ENCODE data around the gene TPO. TPM values are rescaled to one million over a fixed set of nuclear protein-coding genes. Genes with fewer than 3 reads are reported as not detected.

The TPO gene
- polyA plus RNA-seq, 3 donors = not detected

- Mint-ChIP-seq H3K4me1 (no peaks in the 10 kb centered on the region), H3K27me3 (ENCODE audit: low read depth in 3 of 3) (peaks cover 1 to 4% (median 2%) of the 10 kb centered on the region in 3 donors), H3K9me3 (peaks cover 4 to 24% (median 14%) of the 10 kb centered on the region in 7 donors), H3K4me3 (no peak overlapping the region), H3K36me3 (no peaks in the 10 kb centered on the region), H3K27ac (peak overlapping the region in 1 of 7 donors; percentile 0)
- H2AFZ ChIP-seq (ENCODE audit: insufficient read depth, low read depth, low read length, poor library complexity, severe bottlenecking) = no peak overlapping the region
- intact Hi-C loops (cut with micrococcal nuclease) = no loop called here
- no peaks in the 10 kb centered on the region for H3K27me3 ChIP-seq (ENCODE audit: control insufficient read depth in 2 of 2, insufficient read depth in 2 of 2, low read length in 2 of 2)
- H3K79me2 ChIP-seq (ENCODE audit: insufficient read depth, low read length) = no peaks in the 10 kb centered on the region
- H3K4me2 ChIP-seq (replicated peaks; ENCODE audit: extremely low read depth, low read length, poor library complexity, severe bottlenecking) = no peak overlapping the region
- no peaks in the 10 kb centered on the region for H4K20me1 ChIP-seq (ENCODE audit: insufficient read depth, low read length)
- no peaks in the 10 kb centered on the region for H3K4me1 ChIP-seq (ENCODE audit: control insufficient read depth in 1 of 2, insufficient read depth in 2 of 2, low read length in 2 of 2)
- no peaks in the 10 kb centered on the region for H3K36me3 ChIP-seq (replicated peaks in 1 of 2; ENCODE audit: control insufficient read depth in 1 of 2, insufficient read depth in 2 of 2, low read length in 2 of 2)
- no peak overlapping the region for H3K4me3 ChIP-seq (replicated peaks in 1 of 3; ENCODE audit: low read depth in 2 of 3, low read length in 3 of 3)
- DNase-seq = no peak
- no peak for TF ChIP-seq CTCF (IDR thresholded peaks at IDR 0.05)
- no peak overlapping the region for H3K9ac ChIP-seq (ENCODE audit: insufficient read depth, low read length, poor library complexity, severe bottlenecking)
- peaks cover 0 to 13% of the 10 kb centered on the region in 2 donors for H3K9me3 ChIP-seq (replicated peaks in 1 of 2; ENCODE audit: control insufficient read depth in 1 of 2, insufficient read depth in 1 of 2, low read length in 2 of 2)
- WGBS (ENCODE audit: insufficient coverage) = 53% methylated on average over 4 of the region's 6 CpGs
- no peak overlapping the region for H3K27ac ChIP-seq (ENCODE audit: low read depth in 1 of 2, low read length in 2 of 2)
These were observed 25.7 kb downstream of the TPO start for GRCh38 chr2:1438972-1439371.

GRCh38 chr2:1440581-1440980, 27.3 kb downstream of the TPO start:
- Histone ChIP-seq H3K27ac (ENCODE audit: low read depth in 1 of 2, low read length in 2 of 2) (no peak overlapping the region), H3K79me2 (ENCODE audit: insufficient read depth, low read length) (no peaks in the 10 kb centered on the region), H3K36me3 (replicated peaks in 1 of 2; ENCODE audit: control insufficient read depth in 1 of 2, insufficient read depth in 2 of 2, low read length in 2 of 2) (no peaks in the 10 kb centered on the region), H3K4me3 (replicated peaks in 1 of 3; ENCODE audit: low read depth in 2 of 3, low read length in 3 of 3) (no peak overlapping the region), H3K4me2 (replicated peaks; ENCODE audit: extremely low read depth, low read length, poor library complexity, severe bottlenecking) (no peak overlapping the region), H2AFZ (ENCODE audit: insufficient read depth, low read depth, low read length, poor library complexity, severe bottlenecking) (no peak overlapping the region), H3K4me1 (ENCODE audit: control insufficient read depth in 1 of 2, insufficient read depth in 2 of 2, low read length in 2 of 2) (no peaks in the 10 kb centered on the region), H4K20me1 (ENCODE audit: insufficient read depth, low read length) (no peaks in the 10 kb centered on the region), H3K9me3 (replicated peaks in 1 of 2; ENCODE audit: control insufficient read depth in 1 of 2, insufficient read depth in 1 of 2, low read length in 2 of 2) (peaks cover 0 to 13% of the 10 kb centered on the region in 2 donors), H3K9ac (ENCODE audit: insufficient read depth, low read length, poor library complexity, severe bottlenecking) (no peak overlapping the region), H3K27me3 (ENCODE audit: control insufficient read depth in 2 of 2, insufficient read depth in 2 of 2, low read length in 2 of 2) (no peaks in the 10 kb centered on the region)
- TF ChIP-seq CTCF (IDR thresholded peaks at IDR 0.05) = no peak
- no peaks in the 10 kb centered on the region for H3K36me3 Mint-ChIP-seq
- intact Hi-C loops (cut with micrococcal nuclease) = no loop called here
- no peak for DNase-seq
- no peaks in the 10 kb centered on the region for H3K4me1 Mint-ChIP-seq
- H3K27me3 Mint-ChIP-seq (ENCODE audit: low read depth in 3 of 3) = peaks cover 1 to 4% (median 2%) of the 10 kb centered on the region in 3 donors
- H3K9me3 Mint-ChIP-seq = peaks cover 4 to 24% (median 15%) of the 10 kb centered on the region in 7 donors
- H3K4me3 Mint-ChIP-seq = no peak overlapping the region
- H3K27ac Mint-ChIP-seq = no peak overlapping the region
- WGBS (ENCODE audit: insufficient coverage) = 92% methylated on average over 7 of the region's 7 CpGs

All from CD14-positive monocyte (primary cell).